IMR-90 (cell line): ENCODE measurements around the gene RPUSD4. TPM values are rescaled to one million over a fixed set of nuclear protein-coding genes. Genes with fewer than 3 reads are reported as not detected.

Experiments used
- ATAC-seq: fragments of 200-7000 bp; cut with Tn5 transposase; 2 replicates; pipeline ENCODE4 v1.9.1; 2020; ENCODE audit warnings: low read depth, mild to moderate bottlenecking, moderate library complexity
- BruUV-seq: library from RNA; stranded (reverse); fragments of 400-500 nt; replicated peaks from 2 replicates; lab custom pipeline; 2021; lab: Mats Ljungman, UMichigan
- CTCF ChIA-PET: fragments of 300-600 bp; formaldehyde crosslinking; extraction: SDS; loops from one replicate; lab custom pipeline; 2021; ENCODE audit warnings: antibody characterized with exemption; lab: Yijun Ruan, JAX
- POLR2A ChIA-PET: fragments of 300-600 bp; sonication (Branson Sonifier 250); formaldehyde crosslinking; loops from one replicate; lab custom pipeline; 2022; ENCODE audit warnings: antibody characterized with exemption; ENCODE audit not compliant: unreplicated experiment; lab: Charles Lee
- DNase-seq: peaks from one replicate; pipeline ENCODE4 v3.0.0; 2013
- H2AFZ ChIP-seq: replicated peaks from 2 replicates; pipeline ENCODE3; 2013; ENCODE audit warnings: low read length, mild to moderate bottlenecking; ENCODE audit not compliant: poor library complexity
- H2AK5ac ChIP-seq: 2 replicates; pipeline ENCODE4 v1.6.1; 2013; ENCODE audit warnings: low read depth, low read length, inconsistent platforms
- H2AK9ac ChIP-seq: replicated peaks from 2 replicates; pipeline ENCODE3; 2013; ENCODE audit warnings: mild to moderate bottlenecking, low read depth, low read length, moderate library complexity; ENCODE audit not compliant: poor library complexity
- H2BK120ac ChIP-seq: 2 replicates; pipeline ENCODE4 v1.6.1; 2013; ENCODE audit warnings: low read depth, low read length, inconsistent platforms
- H2BK15ac ChIP-seq: 3 replicates; pipeline ENCODE4 v1.6.1; 2013; ENCODE audit warnings: low read depth, low read length, inconsistent platforms
- H2BK20ac ChIP-seq: 2 replicates; pipeline ENCODE4 v1.6.1; 2013; ENCODE audit warnings: low read depth, mild to moderate bottlenecking, inconsistent platforms, low read length, moderate library complexity
- H2BK5ac ChIP-seq: 2 replicates; pipeline ENCODE4 v1.6.1; 2013; ENCODE audit warnings: mild to moderate bottlenecking, low read depth, low read length, inconsistent platforms; ENCODE audit not compliant: poor library complexity, severe bottlenecking
- H3K14ac ChIP-seq: replicated peaks from 2 replicates; pipeline ENCODE4 v1.6.1; 2013; ENCODE audit warnings: low read depth, low read length, inconsistent platforms
- H3K18ac ChIP-seq: 2 replicates; pipeline ENCODE4 v1.6.1; 2013; ENCODE audit warnings: low read depth, low read length, control low read depth
- H3K23ac ChIP-seq: 2 replicates; pipeline ENCODE4 v1.6.1; 2013; ENCODE audit warnings: low read depth, low read length, inconsistent platforms
- H3K27ac ChIP-seq: 2 replicates; pipeline ENCODE4 v1.5.1; 2013; ENCODE audit warnings: mild to moderate bottlenecking, control low read depth, low read length; ENCODE audit not compliant: insufficient read depth
- H3K27me3 ChIP-seq: 2 replicates; pipeline ENCODE4 v1.6.1; 2013; ENCODE audit warnings: low read length; ENCODE audit not compliant: control insufficient read depth, insufficient read depth
- H3K36me3 ChIP-seq: 2 replicates; pipeline ENCODE4 v1.6.1; 2013; ENCODE audit warnings: low read length, mixed read lengths; ENCODE audit not compliant: control insufficient read depth, insufficient read depth
- H3K4ac ChIP-seq: 2 replicates; pipeline ENCODE4 v1.6.1; 2013; ENCODE audit warnings: low read depth, low read length, inconsistent platforms
- H3K4me1 ChIP-seq: 2 replicates; pipeline ENCODE4 v1.6.1; 2013; ENCODE audit warnings: low read length, mixed read lengths; ENCODE audit not compliant: control insufficient read depth, insufficient read depth
- H3K4me2 ChIP-seq: 2 replicates; pipeline ENCODE4 v1.6.1; 2013; ENCODE audit warnings: low read depth, mild to moderate bottlenecking, control low read depth, low read length, moderate library complexity
- H3K4me3 ChIP-seq: 2 replicates; pipeline ENCODE4 v1.5.1; 2013; ENCODE audit warnings: low read depth, mild to moderate bottlenecking, control low read depth, low read length, moderate library complexity; ENCODE audit not compliant: insufficient read depth
- H3K56ac ChIP-seq: 2 replicates; pipeline ENCODE4 v1.6.1; 2013; ENCODE audit warnings: low read length, inconsistent platforms; ENCODE audit not compliant: insufficient read depth; ENCODE audit errors: extremely low read depth
- H3K79me1 ChIP-seq, 2 experiments: 2 replicates each; pipeline ENCODE4 v1.6.1; 2013; ENCODE audit warnings: low read length in 2 of 2, inconsistent platforms in 1 of 2, low read depth in 1 of 2
- H3K9ac ChIP-seq: 2 replicates; pipeline ENCODE4 v1.6.1; 2013; ENCODE audit warnings: low read depth, low read length, control low read depth
- H3K9me1 ChIP-seq: 2 replicates; pipeline ENCODE4 v1.6.1; 2013; ENCODE audit warnings: low read length, inconsistent platforms; ENCODE audit not compliant: insufficient read depth
- H3K9me3 ChIP-seq: 2 replicates; pipeline ENCODE4 v1.6.1; 2013; ENCODE audit warnings: low read length; ENCODE audit not compliant: control insufficient read depth, insufficient read depth
- H4K20me1 ChIP-seq: 2 replicates; pipeline ENCODE4 v1.6.1; 2013; ENCODE audit warnings: low read length, inconsistent platforms; ENCODE audit not compliant: insufficient read depth
- H4K5ac ChIP-seq: 2 replicates; pipeline ENCODE4 v1.6.1; 2013; ENCODE audit warnings: mild to moderate bottlenecking, low read depth, low read length, control low read depth
- H4K8ac ChIP-seq, 2 experiments: 2 replicates each; pipeline ENCODE4 v1.6.1; 2013; ENCODE audit warnings: low read depth in 2 of 2, low read length in 2 of 2, control low read depth in 1 of 2, inconsistent platforms in 1 of 2
- H4K91ac ChIP-seq: 2 replicates; pipeline ENCODE4 v1.6.1; 2013; ENCODE audit warnings: low read depth, low read length, inconsistent platforms; ENCODE audit not compliant: insufficient read depth
- BHLHE40 ChIP-seq: fragments of 150-350 bp; IDR thresholded peaks from 2 replicates; pipeline ENCODE4 v1.6.1; 2016; ENCODE audit warnings: mild to moderate bottlenecking, low read depth, low read length
- FOS ChIP-seq: fragments of 150-350 bp; IDR thresholded peaks from 2 replicates; pipeline ENCODE4 v1.6.1; 2016; ENCODE audit warnings: low read depth, low read length
- MAFK ChIP-seq: IDR thresholded peaks from 2 replicates; pipeline ENCODE4 v1.6.1; 2012; ENCODE audit warnings: low read depth, low read length, improper control_type of control experiment
- MAZ ChIP-seq: IDR thresholded peaks from 2 replicates; pipeline ENCODE4 v1.6.1; 2012; ENCODE audit warnings: low read depth, mild to moderate bottlenecking, low read length, improper control_type of control experiment, moderate library complexity, borderline replicate concordance
- MXI1 ChIP-seq: IDR thresholded peaks from 2 replicates; pipeline ENCODE4 v1.6.1; 2012; ENCODE audit warnings: low read depth, mild to moderate bottlenecking, low read length, moderate library complexity, borderline replicate concordance
- RAD21 ChIP-seq: IDR thresholded peaks from 2 replicates; pipeline ENCODE4 v1.6.1; 2012; ENCODE audit warnings: low read length, improper control_type of control experiment
- RCOR1 ChIP-seq: IDR thresholded peaks from 2 replicates; pipeline ENCODE4 v1.6.1; 2012; ENCODE audit warnings: mild to moderate bottlenecking, low read length, improper control_type of control experiment; ENCODE audit not compliant: insufficient replicate concordance
- RFX5 ChIP-seq: IDR thresholded peaks from 2 replicates; pipeline ENCODE4 v1.8.0; 2012; ENCODE audit warnings: low read depth, mild to moderate bottlenecking, low read length, moderate library complexity
- SMC3 ChIP-seq: fragments of 150-350 bp; IDR thresholded peaks from 2 replicates; pipeline ENCODE4 v1.6.1; 2016; ENCODE audit warnings: low read depth, mild to moderate bottlenecking, antibody characterized with exemption, low read length, moderate library complexity
- WGBS, 2 experiments: methylation state at CpG; one replicate each; pipeline versions ENCODE4 v1.1.5 to v1.1.7; 2013; ENCODE audit warnings: missing lambda C conversion rate in 2 of 2; ENCODE audit not compliant: insufficient read length in 1 of 2; ENCODE audit errors: extremely low coverage in 2 of 2; 5-methylcytosine and 5-hydroxymethylcytosine counted together
- dilution Hi-C: fragments of 300-500 bp; cut with HindIII; formaldehyde crosslinking; loops from one replicate; pipeline ENCODE4 v1.14.3; 2018; ENCODE audit warnings: low sequenced_read_pairs; ENCODE audit not compliant: unreplicated experiment
- in situ Hi-C: fragments of 300-500 bp; cut with MboI; formaldehyde crosslinking; loops from 3 replicates; pipeline ENCODE4 v1.14.3; 2019; ENCODE audit warnings: low sequenced_read_pairs, inconsistent platforms, mixed read lengths
- intact Hi-C: fragments of 100-400 bp; cut with micrococcal nuclease; formaldehyde crosslinking; loops from 2 replicates; pipeline ENCODE4 v1.10.0; 2022
- polyA plus RNA-seq, 3 experiments: library from polyadenylated mRNA; depleted of rRNA; stranded (reverse); fragments of >200 nt; gene quantifications; 2 replicates each; pipeline ENCODE4 v1.2.3, GENCODE V29; 2012; ENCODE audit warnings: low replicate concordance in 1 of 3
- total RNA-seq: library from RNA; depleted of rRNA; stranded (reverse); fragments of >200 nt; gene quantifications from 2 replicates; pipeline ENCODE4 v1.2.3, GENCODE V29; 2012
- TF ChIP-seq, protein P1 (sequence below): fragments of 150-350 bp; IDR thresholded peaks from 2 replicates; pipeline ENCODE4 v1.6.1; 2017; ENCODE audit warnings: mild to moderate bottlenecking, antibody characterized with exemption, low read length, low read depth
- TF ChIP-seq, protein P2 (sequence below): conservative IDR thresholded peaks from 2 replicates; pipeline ENCODE4 v1.5.1; 2012; ENCODE audit warnings: mild to moderate bottlenecking, low read depth, low read length, improper control_type of control experiment

The RPUSD4 gene
- total and polyA plus RNA-seq, 2 of the 4 experiments (the other 2 are of a cell fraction): 22.1 to 30.6 TPM

DNA sequence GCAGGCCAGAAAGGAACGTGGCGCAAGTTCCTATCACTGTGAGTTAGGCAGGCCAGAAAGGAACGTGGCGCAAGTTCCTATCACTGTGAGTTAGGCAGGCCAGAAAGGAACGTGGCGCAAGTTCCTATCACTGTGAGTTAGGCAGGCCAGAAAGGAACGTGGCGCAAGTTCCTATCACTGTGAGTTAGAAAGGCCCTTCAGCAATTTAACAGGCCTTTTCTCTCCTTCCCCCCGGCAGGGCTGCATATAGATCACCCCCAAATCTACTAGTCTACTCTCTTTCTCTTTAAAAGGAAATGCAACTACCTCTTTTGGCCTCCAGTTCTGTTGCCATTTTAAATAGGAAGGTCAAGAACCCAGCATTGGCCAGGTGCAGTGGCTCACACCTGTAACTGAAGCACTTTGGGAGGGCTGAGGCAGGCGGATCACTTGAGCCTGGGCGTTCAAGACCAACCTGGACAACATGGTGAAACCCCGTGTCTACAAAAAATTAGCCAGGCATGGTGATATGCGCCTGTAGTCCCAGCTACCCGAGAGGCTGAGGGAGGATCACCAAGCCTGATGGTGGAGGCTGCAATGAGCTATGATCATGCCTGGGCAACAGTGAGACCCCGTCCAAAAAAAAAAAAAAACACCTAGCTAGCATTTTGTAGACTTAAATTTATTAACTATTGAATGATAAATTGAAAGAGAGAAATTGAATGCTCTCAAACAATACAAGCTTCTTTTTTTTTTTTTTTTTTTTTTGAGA is 15.1 kb upstream of the RPUSD4 start:
- Histone ChIP-seq H3K9me3 (no peaks in the 10 kb centered on the region), H2BK5ac (no peak overlapping the region), H3K9me1 (peaks cover 2% of the 10 kb centered on the region; the same call in 1 of the 2 replicates), H2AK9ac (peak overlapping the region; percentile 5), H4K20me1 (peaks cover 22% of the 10 kb centered on the region; the same call in 1 of the 2 replicates), H3K27me3 (no peaks in the 10 kb centered on the region), H2BK15ac (no peak overlapping the region), H3K4me1 (no peaks in the 10 kb centered on the region), H3K18ac (no peak overlapping the region), H3K79me1 (peaks cover 35 to 47% of the 10 kb centered on the region in 2 experiments), H3K56ac (no peak overlapping the region), H3K4ac (no peak overlapping the region), H3K27ac (no peak overlapping the region), H3K4me2 (no peak overlapping the region), H2AK5ac (no peak overlapping the region), H4K5ac (no peak overlapping the region), H3K36me3 (no peaks in the 10 kb centered on the region), H2BK20ac (no peak overlapping the region), H2AFZ (no peak overlapping the region), H4K8ac (no peak overlapping the region), H3K4me3 (no peak overlapping the region), H3K9ac (no peak overlapping the region), H3K23ac (no peak overlapping the region), H2BK120ac (no peak overlapping the region), H4K91ac (no peak overlapping the region), H3K14ac (no peak overlapping the region)
- BruUV-seq: no TSS peak
- ChIA-PET CTCF (no interaction called here), POLR2A (no interaction called here)
- TF ChIP-seq, protein P1, sequence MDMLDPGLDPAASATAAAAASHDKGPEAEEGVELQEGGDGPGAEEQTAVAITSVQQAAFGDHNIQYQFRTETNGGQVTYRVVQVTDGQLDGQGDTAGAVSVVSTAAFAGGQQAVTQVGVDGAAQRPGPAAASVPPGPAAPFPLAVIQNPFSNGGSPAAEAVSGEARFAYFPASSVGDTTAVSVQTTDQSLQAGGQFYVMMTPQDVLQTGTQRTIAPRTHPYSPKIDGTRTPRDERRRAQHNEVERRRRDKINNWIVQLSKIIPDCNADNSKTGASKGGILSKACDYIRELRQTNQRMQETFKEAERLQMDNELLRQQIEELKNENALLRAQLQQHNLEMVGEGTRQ: no peak
- no peak for TF ChIP-seq BHLHE40
- TF ChIP-seq, protein P2, sequence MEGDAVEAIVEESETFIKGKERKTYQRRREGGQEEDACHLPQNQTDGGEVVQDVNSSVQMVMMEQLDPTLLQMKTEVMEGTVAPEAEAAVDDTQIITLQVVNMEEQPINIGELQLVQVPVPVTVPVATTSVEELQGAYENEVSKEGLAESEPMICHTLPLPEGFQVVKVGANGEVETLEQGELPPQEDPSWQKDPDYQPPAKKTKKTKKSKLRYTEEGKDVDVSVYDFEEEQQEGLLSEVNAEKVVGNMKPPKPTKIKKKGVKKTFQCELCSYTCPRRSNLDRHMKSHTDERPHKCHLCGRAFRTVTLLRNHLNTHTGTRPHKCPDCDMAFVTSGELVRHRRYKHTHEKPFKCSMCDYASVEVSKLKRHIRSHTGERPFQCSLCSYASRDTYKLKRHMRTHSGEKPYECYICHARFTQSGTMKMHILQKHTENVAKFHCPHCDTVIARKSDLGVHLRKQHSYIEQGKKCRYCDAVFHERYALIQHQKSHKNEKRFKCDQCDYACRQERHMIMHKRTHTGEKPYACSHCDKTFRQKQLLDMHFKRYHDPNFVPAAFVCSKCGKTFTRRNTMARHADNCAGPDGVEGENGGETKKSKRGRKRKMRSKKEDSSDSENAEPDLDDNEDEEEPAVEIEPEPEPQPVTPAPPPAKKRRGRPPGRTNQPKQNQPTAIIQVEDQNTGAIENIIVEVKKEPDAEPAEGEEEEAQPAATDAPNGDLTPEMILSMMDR: no peak
- no peak for TF ChIP-seq MAFK
- no peak for TF ChIP-seq FOS
- TF ChIP-seq RAD21: no peak
- TF ChIP-seq SMC3: no peak
- no peak for TF ChIP-seq MAZ
- no peak for TF ChIP-seq MXI1
- no peak for TF ChIP-seq RFX5
- no peak for TF ChIP-seq RCOR1
- intact Hi-C loops: no loop called here
- dilution Hi-C loops: no loop called here
- DNase-seq (no peak), ATAC-seq (no peak)
- 96% methylated on average over 5 of the region's 15 CpGs; no CpG with 5 or more reads in 1 of the 2 experiments for WGBS, 2 experiments
- in situ Hi-C loops: no loop called here
